ENCODE measurements around the gene ARHGEF39. TPM values are rescaled to one million over a fixed set of nuclear protein-coding genes. Genes with fewer than 3 reads are reported as not detected.

ARHGEF39 gene
- total and polyA plus RNA-seq, 8 donors: 0.20 to 2.0 (median 1.0) TPM

GRCh38 chr9:35651956-35652828 lies 12.8 kb downstream of the ARHGEF39 start:
- 74 to 76% methylated on average over 7 of the region's 7 CpGs for WGBS, 2 donors
- H3K36me3 ChIP-seq: no peaks in the 10 kb centered on the region
- intact Hi-C loops (cut with DNase I): no loop called here

GRCh38 chr9:35650341-35651158 lies 14.4 kb downstream of the ARHGEF39 start, which contains the start of gene SIT1:
Gene SIT1, minus strand, starts transcription at chr9:35650931. Its CDS starts 78 bp downstream, at chr9:35650853.
- no peak for TF ChIP-seq CTCF (IDR thresholded peaks at IDR 0.05)
- Histone ChIP-seq H3K4me1 (peaks cover 0 to 22% (median 0%) of the 10 kb centered on the region in 3 donors), H3K27me3 (no peaks in the 10 kb centered on the region), H3K36me3 (no peaks in the 10 kb centered on the region), H3K27ac (no peak within 1 kb of the TSS), H3K4me3 (no peak within 1 kb of the TSS), H3K9me3 (no peaks in the 10 kb centered on the region)
- 75 to 81% methylated on average over 21 to 22 of the region's 22 CpGs for WGBS, 2 donors
- ATAC-seq (no peak), FAIRE-seq (no peak), DNase-seq (peak in 1 of 6 donors; percentile 55)
- intact Hi-C loops (cut with DNase I): no loop called here

More at GRCh38 chr9:35651956-35652828, 12.8 kb downstream of the ARHGEF39 start:
- ATAC-seq (peak; percentile 5 to 53 (median 30)), DNase-seq (no peak), FAIRE-seq (no peak)
- no peak overlapping the region for H3K4me3 ChIP-seq
- no peaks in the 10 kb centered on the region for H3K9me3 ChIP-seq
- TF ChIP-seq CTCF (IDR thresholded peaks at IDR 0.05): no peak
- H3K4me1 ChIP-seq: peaks cover 0 to 18% (median 2%) of the 10 kb centered on the region in 3 donors
- peak overlapping the region in 1 of 4 donors; percentile 28 for H3K27ac ChIP-seq
- H3K27me3 ChIP-seq: no peaks in the 10 kb centered on the region

GRCh38 chr9:35649431-35650340 lies 15.3 kb downstream of the ARHGEF39 start:
- no peak for TF ChIP-seq CTCF (IDR thresholded peaks at IDR 0.05)
- peaks cover 0 to 24% (median 0%) of the 10 kb centered on the region in 3 donors for H3K4me1 ChIP-seq
- DNase-seq: peak in 1 of 6 donors; percentile 79
- intact Hi-C loops (cut with DNase I): loop anchor here in 1 of 3 donors (10.0 kb wide), 1 partner anchor 55 kb away; no protein-coding TSS in a partner anchor
- H3K27ac ChIP-seq: no peak overlapping the region
- ATAC-seq: no peak
- H3K4me3 ChIP-seq: no peak overlapping the region
- H3K9me3 ChIP-seq: no peaks in the 10 kb centered on the region
- no peak for FAIRE-seq
- H3K36me3 ChIP-seq: no peaks in the 10 kb centered on the region
- WGBS, 2 donors: 84 to 88% methylated on average over 26 of the region's 26 CpGs
- H3K27me3 ChIP-seq: no peaks in the 10 kb centered on the region

- no peaks in the 10 kb centered on the region for H3K27me3 ChIP-seq
- intact Hi-C loops (cut with DNase I): loop anchor here in 1 of 3 donors (10.0 kb wide), 1 partner anchor 58 kb away; no protein-coding TSS in a partner anchor
- DNase-seq: peak; percentile 86 to 99 (median 94)
- TF ChIP-seq CTCF (IDR thresholded peaks at IDR 0.05): peak; percentile 87 to 95 (median 90)
- peak; percentile 95 to 97 (median 96) for ATAC-seq
- no peaks in the 10 kb centered on the region for H3K9me3 ChIP-seq
- WGBS, 2 donors: 1% methylated on average over 49 to 58 of the region's 58 CpGs
- peaks cover 0 to 10% (median 0%) of the 10 kb centered on the region in 3 donors for H3K4me1 ChIP-seq
- H3K27ac ChIP-seq: peak overlapping the region; percentile 72 to 94 (median 82)
- FAIRE-seq: no peak
- no peaks in the 10 kb centered on the region for H3K36me3 ChIP-seq
- peak overlapping the region; percentile 30 to 67 (median 48) for H3K4me3 ChIP-seq
Observed at GRCh38 chr9:35646533-35647265, 18.3 kb downstream of the ARHGEF39 start.

Measured in pancreas (tissue), 10 donors.